ENCODE data around the gene TM4SF20.

TM4SF20 gene

GRCh38 chr2:227317834-227318233 is 61.3 kb downstream of the TM4SF20 start:
- no peak for DNase-seq

- no peak for DNase-seq
Observed at GRCh38 chr2:227313310-227313709, 65.8 kb downstream of the TM4SF20 start.

GRCh38 chr2:227312579-227312978 is 66.5 kb downstream of the TM4SF20 start:
- DNase-seq = no peak

Data from NCI-H1436 treated with DMSO at 0.1 percent for 48 hours (cell line).